NOMO-1 treated with dmso at 0.1 percent for 144 hours (cell line): ENCODE results near the gene RNLS.
"Not testable (repeated sequence)": the region's sequence is repeated elsewhere in the genome, so short reads cannot be mapped to it uniquely, and the experiment has no call there.

Source experiments
- DNase-seq: peaks from one replicate; lab custom pipeline; 2025; ENCODE audit not compliant: unreplicated experiment; lab: John Stamatoyannopoulos, UW

RNLS gene

DNA sequence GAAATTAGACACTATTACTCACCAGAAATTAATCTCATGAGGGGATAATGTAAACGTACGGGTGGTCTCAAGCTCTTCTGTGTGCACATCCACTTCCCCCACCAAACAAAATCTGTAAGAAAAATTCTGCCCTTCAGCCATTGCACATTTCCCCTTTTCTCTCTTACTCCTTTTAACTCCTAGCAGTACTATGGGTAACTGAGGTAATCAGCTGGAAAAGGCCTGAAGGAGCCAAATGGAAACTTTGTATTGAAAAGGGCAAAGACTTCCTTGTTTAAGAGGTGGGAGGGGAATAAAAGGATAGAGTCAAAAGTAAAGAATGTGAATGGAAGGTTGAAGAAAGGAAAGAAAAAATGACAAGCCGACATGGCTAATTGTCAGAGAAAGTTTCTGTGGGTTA is 273.8 kb downstream of the RNLS start:
- no peak for DNase-seq

DNA sequence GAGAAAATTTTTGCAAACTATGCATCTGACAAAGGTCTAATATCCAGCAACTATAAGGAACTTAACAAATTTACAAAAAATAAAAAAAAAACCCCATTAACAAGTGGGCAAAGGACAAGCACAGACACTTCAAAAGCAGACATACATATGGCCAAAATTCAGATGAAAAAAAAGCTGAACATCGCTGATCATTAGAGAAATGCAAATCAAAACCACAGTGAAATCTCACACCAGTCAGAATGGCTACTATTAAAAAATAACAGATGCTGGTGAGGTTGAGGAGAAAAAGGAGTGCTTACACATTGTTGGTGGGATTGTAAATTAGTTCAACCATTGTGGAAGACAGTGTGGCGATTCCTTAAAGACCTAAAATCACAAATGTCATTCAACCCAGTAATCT is 274.8 kb downstream of the RNLS start:
- not testable (repeated sequence) for DNase-seq

DNA sequence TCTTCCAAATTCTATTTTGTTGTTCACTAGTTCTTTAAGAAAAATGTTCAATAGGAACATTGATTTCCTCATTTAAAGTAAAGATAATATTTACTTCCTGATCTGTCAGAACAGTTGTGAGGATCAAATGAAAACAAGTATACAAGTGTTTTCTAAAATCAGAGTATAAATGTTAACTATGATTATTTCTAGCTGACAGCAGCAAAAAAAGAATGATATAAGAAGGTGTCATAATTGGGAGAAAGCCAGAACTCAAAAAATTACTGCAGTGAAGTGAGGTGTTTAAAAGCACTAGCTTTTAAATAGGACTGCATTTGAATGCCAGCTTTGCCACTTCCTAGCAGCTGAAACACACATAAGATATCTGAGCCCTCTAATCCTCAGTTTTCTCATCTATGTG is 283.3 kb downstream of the RNLS start:
- DNase-seq = no peak

DNA sequence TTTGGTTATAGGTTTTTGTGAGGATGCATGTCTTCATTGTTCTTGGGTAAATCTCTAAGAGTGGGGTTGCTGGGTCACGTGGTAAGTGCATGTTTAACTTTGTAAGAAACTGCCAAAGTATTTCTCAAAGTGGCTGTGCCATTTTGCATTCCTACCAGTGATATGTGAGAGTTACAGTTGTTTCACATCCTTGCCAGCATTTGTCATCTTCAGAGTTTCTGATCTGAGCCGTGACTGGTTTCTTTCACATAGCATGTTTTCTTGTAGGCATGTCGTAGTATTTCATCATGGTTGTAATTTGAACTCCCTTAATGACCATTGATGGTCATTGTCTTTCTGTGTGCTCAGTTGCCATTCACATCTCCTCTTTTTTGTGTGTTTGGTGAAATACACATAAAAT is 286.0 kb downstream of the RNLS start:
- no peak for DNase-seq

DNA sequence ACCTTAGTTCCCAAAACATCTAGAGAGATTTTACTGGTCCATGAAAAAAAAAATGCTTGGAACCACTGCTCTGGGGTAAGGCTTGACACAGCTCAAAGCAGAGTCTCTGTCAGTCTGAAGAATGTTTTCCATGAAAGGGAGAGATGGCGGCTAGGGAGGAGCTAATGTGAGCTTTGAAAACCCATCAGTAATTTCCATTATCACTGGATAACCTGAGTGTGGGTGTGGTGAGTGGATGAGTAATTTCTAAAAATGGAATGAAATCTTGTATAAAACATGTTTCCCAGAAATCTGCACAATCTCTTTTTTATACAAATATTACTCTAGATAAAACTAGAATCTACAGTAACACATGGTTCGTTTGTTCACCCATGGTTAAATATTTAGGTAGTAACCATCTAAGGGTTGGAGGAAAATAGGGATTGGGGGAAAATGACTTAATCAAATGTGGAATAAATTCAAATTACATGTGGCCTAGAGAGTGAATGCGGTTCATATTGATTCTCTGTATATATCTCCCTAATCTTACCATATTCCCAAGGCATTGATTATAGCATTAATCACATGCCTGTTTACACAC is 289.4 kb downstream of the RNLS start:
- DNase-seq = no peak

DNA sequence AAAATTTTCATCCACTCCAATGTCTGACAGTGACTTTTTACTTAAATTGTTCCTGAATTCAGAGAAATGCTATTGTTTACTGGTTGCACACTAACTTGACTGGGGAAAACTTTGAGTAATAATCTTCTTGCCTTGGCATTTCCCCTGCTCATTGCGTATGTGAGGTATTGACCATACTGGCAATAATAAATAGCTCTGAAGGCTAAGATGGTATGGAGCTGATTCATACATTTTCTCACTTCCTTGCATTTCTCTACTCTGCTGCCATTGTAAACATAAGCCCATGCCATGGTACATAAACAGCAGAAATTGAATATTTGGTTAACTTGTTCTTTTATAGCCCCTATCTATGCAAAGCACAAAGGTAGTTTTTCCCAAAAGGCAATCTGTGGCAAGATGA is 290.0 kb downstream of the RNLS start:
- no peak for DNase-seq

DNA sequence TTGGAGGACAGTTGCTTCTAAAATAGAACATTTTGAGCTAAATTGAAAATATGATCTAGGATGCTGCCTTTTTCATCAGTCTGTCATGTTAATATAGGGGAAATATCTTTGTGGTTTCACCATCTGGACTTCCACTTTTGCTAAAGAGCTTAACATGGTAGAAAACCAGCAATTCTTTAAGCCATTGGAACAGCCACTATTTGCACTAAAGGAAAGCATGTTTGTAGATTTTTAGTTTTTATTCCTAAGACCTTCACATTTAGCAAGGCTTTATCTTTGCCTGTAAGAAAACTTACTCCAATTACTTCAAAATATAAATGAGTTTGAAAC is 291.0 kb downstream of the RNLS start:
- no peak for DNase-seq

DNA sequence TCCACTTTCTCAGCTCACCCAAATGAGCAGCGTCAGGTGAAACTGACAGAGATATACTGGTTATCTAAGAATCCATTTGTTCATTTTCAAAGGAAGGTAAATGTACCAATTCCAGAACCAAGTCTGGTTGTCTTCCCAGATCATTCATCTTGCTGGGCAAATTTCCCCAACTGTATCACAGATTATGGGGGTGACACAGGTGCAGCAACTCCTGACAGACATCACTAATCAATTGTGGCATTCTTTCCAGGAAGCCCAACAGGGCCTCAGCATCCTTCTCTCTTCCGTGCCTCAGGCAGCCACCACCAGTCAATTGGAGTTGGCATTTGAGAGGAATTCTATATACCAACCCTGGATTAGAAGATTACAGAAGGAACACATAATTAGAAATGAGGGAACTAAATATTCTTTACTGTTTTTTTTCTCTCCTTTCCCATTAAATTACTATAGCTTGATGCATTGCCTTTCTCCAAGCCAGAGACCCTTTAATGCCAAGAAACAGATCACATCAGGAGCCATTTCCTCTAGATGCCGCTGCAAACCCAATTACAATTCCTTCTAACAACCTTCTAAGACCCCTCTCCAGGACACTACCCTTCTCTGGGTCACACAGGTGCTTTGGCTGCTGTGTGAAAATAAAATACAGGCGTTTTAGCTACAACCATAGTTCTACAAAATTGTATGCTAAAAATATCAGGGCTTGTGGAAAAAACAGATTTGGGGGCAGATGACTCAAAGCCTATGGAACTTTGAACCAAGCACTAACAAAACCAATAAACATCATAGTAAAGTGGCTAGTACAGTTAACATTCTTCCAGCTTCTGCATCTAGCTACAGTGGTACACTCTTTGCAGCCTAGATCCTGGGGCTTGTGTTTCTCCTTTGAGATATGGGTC is 291.6 kb downstream of the RNLS start:
- DNase-seq = no peak

DNA sequence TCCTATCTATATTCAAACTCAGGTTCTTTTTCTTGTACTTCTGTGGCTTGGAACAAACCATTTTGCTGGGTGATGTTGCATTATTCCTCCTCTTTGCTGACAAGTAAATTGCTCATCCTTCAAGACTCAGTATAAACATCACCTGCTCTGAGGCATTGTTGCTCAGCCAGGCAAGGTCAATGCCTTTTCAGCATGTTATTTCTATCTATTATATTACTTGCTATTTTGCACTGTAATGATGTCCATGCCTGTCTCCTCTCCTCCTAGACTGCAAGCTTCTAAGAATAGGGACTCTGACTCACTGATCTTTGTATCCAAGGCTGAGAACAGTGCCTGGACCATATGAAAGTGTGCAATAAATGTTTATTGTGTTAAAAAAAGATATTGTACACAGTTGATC is 293.8 kb downstream of the RNLS start:
- DNase-seq = no peak

DNA sequence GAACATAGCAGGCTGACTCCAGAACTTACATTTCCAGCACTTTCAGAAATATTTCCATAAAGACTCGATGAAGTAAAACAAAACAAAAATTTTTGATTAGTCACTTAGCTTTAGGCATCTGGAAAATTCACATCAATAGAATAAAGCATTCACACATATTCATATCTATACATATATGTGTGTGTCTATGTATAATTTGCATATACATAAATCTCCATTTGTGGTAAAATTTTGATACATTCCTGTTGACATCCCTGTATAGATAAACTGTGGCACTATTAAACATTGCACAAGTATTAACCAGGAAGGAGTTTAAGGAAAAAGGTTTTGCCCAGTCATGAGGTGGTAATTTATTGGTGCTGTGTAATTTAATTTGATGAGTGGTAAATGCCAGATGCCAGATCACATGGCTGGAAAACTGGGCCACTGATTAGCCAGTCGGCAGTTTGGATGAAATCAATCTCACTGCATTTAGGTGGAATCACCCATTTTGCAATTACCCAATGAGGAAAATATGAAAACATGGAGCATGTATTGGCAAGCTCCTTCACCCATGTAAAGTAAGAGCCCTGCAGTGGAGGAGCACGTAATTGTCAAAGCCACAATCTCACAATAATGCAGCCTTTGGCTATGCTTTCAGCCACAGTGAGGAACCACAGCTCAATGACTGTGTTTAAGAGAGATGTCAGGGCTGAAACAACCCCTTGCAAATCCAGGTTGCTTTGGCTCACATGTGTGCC is 294.6 kb downstream of the RNLS start:
- no peak for DNase-seq

DNA sequence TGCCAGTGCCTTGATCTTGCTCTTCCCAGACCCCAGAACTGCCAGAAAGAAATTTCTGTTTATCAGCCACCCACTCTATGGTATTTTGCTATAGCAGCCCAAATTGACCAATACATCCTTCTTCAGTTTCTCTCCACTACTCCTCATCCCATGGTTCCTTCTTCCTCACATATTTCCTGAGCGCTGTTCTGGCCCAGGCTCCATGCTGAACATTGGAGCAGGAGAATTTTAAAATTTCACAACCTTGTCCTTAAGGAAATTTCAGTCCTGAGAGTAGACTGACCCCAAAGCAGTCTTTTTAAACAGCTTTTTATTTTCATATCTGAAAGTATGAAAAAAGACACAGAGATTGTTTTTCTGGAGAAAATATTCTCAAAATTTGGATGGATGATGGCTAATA is 297.1 kb downstream of the RNLS start:
- no peak for DNase-seq

DNA sequence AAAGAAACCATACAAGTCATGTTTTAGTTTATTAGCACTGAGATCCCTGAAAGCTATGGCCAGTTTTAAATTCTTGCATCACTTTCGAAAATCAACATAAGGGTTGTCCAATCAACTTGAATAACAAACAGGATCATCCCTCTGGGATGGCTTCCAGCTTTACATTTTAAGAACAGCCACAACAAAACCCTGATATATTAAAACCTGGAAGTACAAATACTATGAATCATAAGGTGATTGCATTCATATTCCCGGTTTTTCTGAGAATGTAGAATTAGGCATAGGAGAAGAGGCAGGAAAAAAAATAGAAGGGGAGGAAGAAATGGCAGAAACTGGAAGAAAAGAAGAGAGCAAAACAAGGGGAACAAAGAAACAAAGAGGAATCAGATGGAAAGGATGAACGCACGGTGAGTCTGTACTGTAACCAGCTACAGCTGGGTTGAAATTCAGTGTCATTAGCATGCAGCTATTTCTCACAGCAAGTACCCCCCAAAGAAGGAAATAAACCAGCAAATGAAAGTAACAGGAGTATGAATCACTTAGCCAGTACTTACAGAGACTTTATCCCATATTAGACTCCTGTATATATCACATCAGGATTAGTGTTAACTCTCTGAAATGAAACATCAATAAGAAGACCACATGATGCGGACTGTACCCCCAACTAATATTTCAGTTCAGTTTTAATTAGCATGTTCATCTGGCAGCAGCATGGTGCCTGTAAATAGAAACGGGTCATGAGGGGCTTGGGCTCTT is 301.3 kb downstream of the RNLS start:
- DNase-seq = peak; percentile 18

DNA sequence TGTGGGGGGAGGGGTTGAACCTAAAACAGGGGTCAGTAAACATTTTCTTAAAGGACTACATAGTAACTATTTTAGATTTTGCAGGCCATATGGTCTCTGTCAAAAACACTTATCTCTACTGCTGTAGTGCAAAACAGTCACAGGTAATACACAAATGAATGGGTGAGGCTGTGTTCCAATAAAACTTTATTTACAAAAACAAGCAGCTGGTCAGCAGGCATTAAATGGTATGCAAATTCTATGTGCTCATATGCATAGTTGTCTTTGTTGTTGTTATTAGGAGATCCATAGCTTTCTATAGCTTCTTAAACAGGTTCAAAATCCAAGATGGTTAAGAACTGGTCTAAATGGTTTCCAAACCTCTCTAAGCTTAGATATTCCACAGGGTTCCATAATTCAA is 302.6 kb downstream of the RNLS start:
- DNase-seq = no peak

DNA sequence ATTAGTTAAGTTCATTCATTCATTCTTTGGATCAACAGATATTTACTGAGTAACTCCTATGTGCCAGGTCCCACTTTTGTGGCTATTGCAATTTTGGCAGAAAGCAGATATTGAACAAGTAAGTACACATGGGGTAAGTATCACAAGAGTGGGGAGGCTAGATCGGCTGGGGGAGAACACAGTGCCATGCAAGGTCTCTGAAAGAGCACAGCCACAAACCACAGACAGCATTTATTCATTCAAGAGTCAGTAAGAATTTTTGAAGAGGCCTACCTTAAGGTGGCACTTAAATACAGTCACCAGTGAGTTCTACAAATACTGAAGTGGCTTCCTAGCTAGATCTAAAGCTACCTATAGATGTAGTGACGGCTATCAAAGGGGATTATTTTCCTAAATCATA is 304.2 kb downstream of the RNLS start:
- DNase-seq = no peak

DNA sequence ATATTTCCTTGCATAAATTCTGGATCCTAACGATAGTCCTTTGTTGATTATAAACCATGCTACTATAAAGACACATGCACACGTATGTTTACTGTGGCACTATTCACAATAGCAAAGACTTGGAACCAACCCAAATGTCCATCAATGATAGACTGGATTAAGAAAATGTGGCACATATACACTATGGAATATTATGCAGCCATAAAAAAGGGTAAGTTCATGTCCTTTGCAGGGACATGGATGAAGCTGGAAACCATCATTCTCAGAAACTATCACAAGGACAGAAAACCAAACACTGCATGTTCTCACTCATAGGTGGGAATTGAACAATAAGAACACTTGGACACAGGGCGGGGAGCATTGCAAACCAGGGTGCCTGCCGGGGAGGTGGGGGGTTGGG is 306.2 kb downstream of the RNLS start:
- not testable (repeated sequence) for DNase-seq

DNA sequence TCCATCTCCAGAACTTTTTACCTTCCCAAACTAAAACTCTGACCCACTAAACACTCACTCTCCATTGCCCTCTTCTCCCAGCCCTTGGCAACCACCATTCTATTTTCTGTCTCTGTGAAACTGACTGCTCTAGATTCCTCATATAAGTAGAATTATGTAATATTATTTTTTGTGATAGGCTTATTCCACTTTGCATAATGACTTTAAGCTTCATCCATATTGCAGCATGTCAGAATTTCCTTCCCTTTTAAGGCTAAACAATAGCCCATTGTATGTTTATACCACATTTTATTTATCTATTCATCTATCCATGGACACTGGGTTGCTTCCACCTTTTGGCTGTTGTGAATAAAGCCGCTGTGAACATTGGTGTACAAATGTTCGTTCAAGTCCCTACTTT is 308.8 kb downstream of the RNLS start:
- no peak for DNase-seq

DNA sequence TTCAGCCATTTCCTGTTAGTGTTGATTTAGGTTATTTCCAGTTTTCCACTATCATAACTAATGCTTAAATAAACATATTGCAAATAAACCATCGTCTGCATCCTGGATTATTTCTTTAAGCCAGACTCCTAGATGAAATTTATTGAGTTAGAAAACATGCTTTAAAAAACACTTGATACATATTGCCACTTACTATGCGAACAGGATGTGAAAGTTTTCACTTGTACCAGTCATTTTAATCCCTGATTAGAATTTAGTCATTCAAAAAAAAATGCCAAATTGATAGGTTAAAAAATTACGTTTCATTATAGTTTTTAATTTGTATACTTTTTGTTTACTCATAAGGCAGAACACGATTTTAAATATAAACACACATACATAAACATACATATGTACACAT is 309.6 kb downstream of the RNLS start:
- DNase-seq = no peak

DNA sequence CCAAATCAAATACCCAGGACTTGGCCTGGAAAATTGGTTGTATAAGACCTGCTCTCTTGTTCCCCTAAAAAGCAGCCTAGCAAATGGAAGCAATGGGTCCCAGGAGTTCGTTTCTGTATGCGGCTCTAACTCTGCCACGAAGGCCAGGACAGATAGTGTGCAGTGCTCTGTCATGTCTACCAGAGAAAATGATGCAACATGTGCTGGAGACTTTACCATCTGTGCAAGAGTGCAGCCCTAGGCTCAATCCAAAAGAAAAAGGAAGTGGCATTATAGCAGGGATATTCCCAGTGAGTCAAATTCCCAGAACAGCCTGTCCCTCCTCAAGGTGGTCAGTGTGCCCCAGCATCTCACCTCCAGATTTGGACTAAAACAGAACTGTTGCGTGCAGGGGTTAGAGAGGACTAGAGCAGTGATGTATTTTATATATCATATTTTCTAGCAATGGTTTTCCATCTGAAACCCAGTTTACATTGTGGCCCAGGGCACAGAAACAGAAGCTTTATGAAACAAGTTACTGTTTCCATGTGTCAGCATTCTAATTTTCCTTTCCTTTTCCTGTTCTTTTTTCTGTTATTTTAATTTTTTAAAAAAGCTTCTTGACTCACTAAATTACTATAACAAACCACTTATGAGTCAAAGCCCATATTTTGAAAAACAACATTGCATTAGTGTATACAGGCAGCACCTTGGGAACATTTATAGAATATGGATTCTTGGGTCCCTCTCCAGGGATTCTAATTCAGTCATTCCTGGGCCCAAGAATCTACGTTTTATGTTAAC is 311.2 kb downstream of the RNLS start:
- DNase-seq = peak; percentile 46

DNA sequence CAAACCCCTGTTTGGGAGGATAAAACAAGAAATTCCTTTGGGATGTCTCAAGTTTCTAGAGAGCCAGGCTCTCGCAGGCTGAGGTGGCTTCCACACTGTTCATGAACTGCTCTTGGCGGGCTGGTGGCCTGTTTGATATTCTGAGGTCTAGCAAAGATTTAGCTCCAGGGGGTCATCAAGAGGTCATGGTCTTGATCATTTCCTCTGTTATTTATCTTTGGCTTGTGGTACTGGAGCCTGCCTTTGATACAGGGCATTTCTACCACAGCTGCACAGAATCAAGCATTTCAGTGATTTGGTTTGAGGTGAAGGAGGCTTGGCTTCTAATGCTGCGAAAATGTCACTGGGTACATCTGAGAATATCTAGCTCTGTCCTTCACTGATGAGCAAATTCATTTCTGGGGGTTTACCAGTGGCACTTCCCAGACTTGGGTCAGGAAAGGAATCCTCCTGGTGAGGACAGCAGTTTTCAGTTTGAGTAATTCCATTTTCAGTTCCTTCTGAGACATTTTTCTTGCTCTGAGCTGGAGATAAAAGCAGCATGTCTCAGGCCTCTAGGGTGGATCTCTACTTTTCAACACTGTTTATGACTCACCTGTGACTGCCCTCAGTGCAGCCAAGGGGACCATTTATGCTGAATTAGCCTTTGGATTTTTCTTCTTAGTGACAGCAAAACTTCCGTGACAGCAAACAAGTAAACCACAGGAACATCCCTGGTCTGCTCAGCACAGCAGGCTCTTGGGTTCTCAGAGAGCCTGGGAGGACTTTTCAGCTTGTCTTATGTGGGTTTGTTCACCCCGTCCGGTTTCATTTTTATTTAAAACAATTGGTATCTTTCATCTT is 312.0 kb downstream of the RNLS start:
- peak; percentile 27 for DNase-seq
